DOHH2 (cell line): Measurements from ENCODE around the gene KRT27.

Experiments
- CTCF ChIP-seq: fragments of 200-600 bp; sonication (generic); IDR thresholded peaks from one replicate; pipeline ENCODE4 v1.5.1; 2014; ENCODE audit warnings: antibody characterized with exemption, mild to moderate bottlenecking, low read depth, low read length; ENCODE audit not compliant: poor library complexity, severe bottlenecking
- EZH2phosphoT487 ChIP-seq: fragments of 200-600 bp; sonication (generic); IDR thresholded peaks from 2 replicates; pipeline ENCODE4 v1.6.1; 2017; ENCODE audit warnings: borderline replicate concordance, mild to moderate bottlenecking, antibody characterized with exemption, low read length, moderate library complexity, mixed read lengths

GRCh38 chr17:40763752-40764151 is 18.6 kb downstream of the KRT27 start:
- TF ChIP-seq CTCF: no peak
- TF ChIP-seq EZH2phosphoT487: no peak
